DMS153 treated with DMSO at 0.1 percent for 48 hours (cell line): ENCODE measurements around the gene TNFRSF19.
"Not testable (repeated sequence)": the region's sequence is repeated elsewhere in the genome, so short reads cannot be mapped to it uniquely, and the experiment has no call there.

Source experiments
- DNase-seq: peaks from one replicate; lab custom pipeline; 2025; ENCODE audit not compliant: unreplicated experiment; lab: John Stamatoyannopoulos, UW

The TNFRSF19 gene

DNA sequence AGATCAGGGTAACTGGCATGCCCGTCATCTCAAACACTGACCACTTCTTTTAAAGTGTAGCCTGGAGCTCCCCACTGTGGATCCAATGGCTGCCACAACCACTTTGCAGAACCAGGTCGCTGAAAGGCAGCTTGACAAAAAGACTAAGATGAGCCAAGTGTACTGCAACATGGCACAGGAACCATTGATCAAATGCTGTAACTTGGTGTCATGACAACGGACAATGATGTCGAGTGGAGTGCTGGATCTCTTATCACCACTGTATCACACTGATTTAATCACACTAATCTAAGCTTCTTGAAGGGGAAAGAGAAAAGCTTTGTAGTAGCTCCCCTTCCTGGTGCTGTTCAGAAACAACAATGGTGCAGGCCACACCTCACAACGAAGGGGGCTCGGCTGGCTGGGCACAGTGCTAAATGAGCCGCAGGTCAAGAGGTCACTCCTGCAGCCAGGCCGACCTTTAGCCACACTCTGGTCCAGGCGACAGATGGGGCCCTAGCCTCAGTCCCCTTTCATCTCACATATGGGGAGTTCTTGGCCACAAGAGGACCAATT, 2.2 kb upstream of the TNFRSF19 start:
- peak; percentile 17 for DNase-seq

- no peak for DNase-seq
Observed at GRCh38 chr13:23570921-23571315, 706 bp downstream of the TNFRSF19 start.

GRCh38 chr13:23571431-23571830, 1.2 kb downstream of the TNFRSF19 start:
- DNase-seq = no peak

GRCh38 chr13:23572836-23573235, 2.6 kb downstream of the TNFRSF19 start:
- no peak for DNase-seq

DNA sequence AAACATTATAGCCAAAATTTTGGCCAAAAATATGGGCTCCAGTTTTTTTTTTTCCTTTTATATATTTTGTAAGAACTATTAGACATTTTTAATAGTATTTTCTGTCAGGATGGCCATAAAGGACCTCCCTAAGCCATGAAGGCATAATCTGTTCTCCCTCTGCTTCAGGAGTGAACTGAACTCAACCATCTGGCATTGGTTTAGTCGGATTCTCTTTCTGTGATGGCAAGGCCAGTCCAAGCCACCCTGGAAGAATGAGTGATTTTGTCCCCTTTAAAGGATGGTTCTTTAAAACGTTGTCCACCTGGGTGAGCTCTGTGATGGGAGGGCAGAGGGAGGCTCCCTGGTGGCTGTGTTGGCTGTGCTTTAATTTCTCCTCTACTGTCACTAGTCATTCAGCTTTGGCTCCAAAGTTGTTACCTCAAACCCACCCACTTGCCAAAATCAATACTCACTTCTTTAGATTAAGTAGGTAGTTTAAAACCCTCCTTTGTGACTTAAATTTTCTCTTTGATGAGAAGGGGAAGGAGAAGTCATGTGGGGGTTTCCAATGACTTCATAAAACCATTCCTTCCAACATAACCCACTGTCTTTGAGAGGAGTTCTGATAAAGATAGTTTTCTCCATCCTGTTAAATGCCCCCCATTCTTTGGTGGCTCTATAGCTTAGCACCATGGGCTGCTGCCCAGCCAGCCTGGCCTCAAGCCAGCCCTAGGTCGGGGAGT, 4.4 kb downstream of the TNFRSF19 start:
- DNase-seq = no peak

DNA sequence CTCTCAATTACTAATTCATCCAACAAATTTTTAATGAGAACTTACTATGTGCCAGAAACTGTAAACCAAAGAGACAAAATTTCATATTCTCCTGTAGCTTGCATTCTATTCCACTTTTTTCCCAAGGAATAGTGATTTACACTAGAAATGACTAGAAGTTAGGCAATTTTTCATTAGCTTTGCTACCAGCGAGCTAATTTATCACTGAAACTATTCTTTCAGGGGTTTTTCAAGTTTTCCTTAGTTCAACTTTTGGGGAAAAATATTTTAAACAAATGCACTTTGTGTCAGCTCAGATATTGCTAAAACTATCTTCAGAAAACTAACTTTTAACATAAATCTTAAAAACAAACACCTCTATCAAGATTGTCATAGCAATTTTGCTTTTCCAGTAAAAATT, 5.4 kb downstream of the TNFRSF19 start:
- no peak for DNase-seq

DNA sequence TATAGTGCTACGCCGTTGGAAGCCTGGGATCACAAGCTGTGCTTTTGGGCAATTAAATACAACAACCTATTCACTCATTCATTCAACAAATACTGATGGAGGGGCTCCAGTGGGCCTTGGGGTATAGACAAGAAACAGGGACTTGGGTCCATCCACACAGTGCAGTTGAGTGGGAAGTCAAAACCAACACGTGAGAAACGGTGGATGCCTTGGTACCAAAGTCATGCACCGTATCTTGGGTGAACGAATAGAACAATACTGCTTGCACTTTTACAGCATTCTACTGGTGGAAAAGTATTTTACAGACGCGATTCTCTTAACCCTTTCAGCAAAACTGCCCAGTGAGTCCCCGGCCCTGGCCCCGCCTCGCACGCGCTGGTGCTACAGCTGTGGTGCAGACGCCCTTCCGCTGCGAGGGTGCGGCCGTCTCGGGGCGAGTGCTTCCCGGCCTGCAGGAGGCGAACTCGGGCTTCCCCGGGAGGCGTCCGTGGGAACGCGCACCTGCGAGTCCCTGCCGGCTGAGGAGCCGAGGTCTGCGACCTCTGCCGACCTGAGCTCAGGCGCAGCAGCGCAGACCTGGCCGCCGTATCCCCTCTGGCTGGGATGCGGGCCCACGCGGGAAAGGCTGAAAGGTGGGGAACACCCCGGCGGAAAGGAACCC, 8.3 kb downstream of the TNFRSF19 start:
- peak; percentile 30 for DNase-seq

DNA sequence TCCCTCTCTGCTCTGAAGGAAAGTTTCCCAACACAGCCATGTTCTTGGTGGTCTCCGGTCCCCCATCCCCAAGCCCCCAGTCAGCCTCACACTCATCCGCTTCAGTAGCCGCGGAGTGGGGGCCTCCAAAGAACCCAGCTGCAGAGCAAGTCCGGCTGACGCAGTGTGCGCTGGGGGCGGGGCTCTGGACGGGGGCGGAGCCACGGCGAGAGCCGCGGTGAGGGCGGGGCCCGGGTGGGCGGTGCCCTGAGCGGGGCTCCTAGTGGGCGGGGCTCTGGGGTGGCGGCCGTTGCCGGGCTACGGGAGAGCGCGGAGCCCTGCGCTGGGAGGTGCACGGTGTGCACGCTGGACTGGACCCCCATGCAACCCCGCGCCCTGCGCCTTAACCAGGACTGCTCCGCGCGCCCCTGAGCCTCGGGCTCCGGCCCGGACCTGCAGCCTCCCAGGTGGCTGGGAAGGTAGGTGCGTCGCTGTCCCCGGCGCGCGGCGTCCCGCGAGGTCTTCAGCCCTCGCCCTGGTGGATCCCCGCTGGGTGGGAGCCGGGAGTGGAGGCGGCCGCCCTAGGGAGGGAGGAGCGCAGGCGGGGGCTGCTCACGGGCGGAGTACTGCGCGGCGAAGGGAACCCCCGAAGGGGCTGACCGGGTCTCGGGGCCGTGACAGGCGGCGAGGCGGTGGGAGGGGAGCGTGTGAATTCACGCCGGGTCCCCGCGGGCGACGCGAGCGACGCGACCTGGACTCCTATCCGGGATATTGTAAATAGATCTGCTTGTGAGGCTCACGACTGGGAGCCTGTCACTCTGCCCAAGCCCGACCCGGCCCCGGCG, 9.1 kb downstream of the TNFRSF19 start:
- DNase-seq = peak; percentile 62

- DNase-seq = no peak
Observed at GRCh38 chr13:23579896-23580683, 9.9 kb downstream of the TNFRSF19 start.

DNA sequence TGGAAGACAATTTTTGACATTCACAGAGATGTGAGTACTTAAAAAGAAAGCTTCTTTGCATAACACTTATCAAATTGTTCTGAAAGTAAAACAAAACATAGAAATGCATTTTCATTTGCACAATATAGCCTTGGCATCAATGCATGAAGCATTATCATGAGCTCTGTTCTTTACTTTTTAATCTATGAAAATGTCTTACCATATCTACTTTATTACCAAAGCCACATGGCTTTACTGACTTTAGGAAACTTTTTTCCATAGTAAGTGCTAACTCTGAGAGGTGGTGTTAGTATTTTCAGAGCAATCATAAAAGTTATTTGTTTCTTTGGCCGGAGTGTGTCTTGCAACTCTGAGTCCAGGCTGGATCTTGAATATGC, 10.5 kb downstream of the TNFRSF19 start:
- no peak for DNase-seq

DNA sequence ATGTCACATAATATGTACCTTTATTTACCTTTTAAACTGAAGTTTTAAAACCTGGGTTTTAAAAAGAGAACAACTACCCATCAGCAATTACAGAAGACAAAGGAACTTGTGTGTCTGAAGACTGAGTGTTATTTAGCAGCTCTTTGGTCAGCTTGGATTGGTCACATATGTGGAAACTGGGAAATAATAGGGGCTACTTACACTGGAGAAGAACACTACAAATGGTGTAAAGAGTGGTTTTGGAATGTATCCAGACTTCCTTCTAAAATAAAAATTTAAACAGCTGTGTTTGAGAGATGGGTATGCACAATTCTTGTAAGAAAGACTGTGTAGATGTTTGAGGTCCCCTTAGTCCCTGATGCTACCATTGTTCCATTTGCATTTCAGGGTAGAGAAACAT, 13.3 kb downstream of the TNFRSF19 start:
- no peak for DNase-seq

DNA sequence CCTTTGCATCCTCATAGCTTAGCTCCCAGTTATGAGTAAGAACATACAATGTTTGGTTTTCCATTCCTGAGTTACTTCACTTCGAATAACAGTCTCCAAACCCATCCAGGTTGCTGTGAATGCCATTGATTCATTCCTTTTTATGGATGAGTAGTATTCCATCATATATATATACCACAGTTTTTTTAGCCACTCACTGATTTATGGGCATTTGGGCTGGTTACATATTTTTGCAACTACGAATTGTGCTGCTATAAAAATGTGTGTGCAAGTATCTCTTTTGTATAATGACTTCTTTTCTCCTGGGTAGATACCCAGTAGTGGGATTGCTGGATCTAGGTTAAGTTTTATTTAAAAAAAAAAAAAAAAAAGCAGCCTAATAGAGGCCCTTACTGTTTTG, 14.1 kb downstream of the TNFRSF19 start:
- DNase-seq = no peak

- DNase-seq = no peak
Observed at GRCh38 chr13:23586336-23586735, 16.1 kb downstream of the TNFRSF19 start.

- no peak for DNase-seq
Observed at GRCh38 chr13:23588666-23589065, 18.5 kb downstream of the TNFRSF19 start.

GRCh38 chr13:23592596-23592995, 22.4 kb downstream of the TNFRSF19 start:
- no peak for DNase-seq

DNA sequence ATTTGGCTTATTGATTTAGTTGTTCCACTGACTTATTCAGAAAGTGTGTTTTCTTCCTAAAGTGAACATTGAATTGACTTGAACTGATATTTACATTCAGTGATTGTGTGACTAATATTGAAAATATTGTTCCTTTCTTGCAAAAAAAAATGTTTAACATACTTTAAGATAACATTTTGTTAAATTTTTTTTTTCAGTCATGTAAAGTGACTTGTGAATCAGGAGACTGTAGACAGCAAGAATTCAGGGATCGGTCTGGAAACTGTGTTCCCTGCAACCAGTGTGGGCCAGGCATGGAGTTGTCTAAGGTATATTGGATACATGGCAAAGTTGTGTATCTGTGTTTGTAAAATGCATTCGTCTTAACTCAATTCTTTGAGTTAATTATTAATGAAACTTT, 22.9 kb downstream of the TNFRSF19 start:
- no peak for DNase-seq

GRCh38 chr13:23594290-23594689, 24.1 kb downstream of the TNFRSF19 start:
- DNase-seq = not testable (repeated sequence)

GRCh38 chr13:23598369-23598768, 28.2 kb downstream of the TNFRSF19 start:
- no peak for DNase-seq

- DNase-seq = no peak
Observed at GRCh38 chr13:23599083-23599925, 29.1 kb downstream of the TNFRSF19 start.

GRCh38 chr13:23600100-23600499, 29.9 kb downstream of the TNFRSF19 start:
- no peak for DNase-seq
